Fibroblast of skin of right quadriceps (primary cell): ENCODE data around the gene AURKAIP1.
A peak's percentile ranks its signal among the peaks of the same experiment; 100 is the strongest.

Experiments used
- DNase-seq: peaks from one replicate; pipeline ENCODE4 v3.0.0-alpha.2; 2013

AURKAIP1 gene

DNA sequence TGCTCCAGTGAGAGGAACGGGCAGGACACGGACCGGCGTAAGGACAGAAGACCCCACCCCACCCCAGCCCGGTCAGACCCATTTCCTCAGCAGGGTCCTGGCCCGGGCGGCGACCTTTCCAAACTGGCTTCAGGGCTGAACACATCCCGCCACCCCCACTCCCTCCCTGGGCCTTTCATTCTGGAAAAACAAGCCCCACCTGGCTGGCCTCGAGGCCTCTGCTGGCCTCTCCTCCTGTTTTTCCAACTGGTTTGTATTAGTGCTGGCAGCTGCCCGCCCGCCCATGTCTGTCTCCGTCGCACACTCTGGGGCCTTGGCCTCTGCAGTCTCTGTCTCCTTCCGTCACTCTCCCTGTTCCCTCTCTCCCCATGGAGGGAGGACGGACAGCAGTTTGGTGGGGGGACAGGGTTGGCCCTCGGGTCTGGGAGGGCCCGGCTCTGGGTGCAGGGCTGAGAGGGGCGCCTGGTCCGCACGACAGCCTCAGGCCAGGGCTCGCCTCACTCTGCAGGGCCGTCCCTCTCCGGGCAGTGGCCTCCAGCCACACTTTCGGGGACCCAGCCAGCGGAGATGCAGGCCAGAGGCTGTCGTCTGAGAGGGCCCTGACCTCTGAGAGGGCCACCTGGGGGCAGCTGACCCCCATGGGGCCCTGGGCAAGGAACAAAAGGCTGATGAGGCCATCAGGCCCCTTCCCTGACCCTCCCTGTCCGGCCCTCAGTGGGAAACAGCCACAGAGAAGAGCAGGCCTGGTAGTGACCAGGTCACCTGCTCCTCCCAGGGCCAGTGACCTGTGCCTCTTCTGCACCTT lies 15.1 kb downstream of the AURKAIP1 start:
- peak; percentile 69 for DNase-seq

DNA sequence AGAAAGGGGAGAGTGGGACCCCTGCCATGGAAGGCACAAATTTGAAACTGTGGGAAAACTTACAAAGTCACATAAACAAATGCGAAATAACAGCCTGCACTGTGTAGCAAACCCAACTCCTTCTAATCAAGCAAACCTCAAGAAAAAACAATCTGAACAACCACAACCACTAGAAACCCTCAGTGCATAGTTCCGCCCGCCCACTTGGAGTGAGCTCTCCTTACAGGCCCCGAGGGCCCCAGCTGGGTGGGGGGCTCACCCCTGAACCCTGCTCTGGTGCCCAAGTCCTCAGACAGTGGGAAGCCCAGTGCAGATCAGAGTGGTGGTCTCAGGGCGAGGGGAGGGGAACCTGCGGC lies 15.7 kb downstream of the AURKAIP1 start:
- DNase-seq: peak; percentile 76

DNA sequence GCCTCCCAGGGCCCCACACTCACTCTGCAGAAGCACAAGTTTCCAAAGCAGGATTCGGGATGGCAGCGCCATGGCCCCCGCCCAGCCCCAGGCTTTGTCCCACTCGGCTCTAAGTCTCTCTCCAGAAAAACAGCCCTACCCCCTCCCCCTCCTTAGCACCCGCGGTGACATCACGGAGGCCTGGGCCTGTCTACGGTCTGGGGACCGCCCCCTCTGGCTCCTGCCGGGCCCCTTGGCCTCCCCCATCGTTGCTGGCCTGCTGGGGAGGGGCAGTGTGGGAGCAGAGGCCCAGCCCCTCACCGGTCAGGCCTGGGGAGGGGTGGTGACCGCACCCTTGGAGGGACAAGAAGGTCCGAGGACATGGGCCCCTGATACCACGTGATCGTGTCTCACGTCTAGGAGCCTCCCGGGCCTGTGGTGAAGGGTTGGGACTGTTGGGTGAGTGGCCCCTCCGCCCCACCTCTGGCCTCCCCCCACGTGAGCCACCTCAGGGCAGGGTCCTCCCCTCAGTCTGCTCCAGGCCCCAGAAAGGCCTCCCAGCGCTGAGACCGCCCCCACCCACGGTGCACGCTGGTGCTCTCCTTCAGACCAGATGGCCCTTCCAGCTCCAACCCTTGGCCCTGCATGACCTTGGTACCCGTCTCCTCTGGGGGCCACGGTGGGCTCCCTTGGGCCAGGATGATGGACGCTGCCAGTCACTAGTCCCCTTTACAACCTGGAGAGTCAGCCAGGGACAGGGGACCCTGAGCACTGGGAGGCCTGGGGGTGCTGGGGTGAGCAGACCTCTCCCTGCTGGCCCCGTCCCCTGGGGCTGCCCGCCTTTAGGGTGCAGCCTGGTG lies 16.4 kb downstream of the AURKAIP1 start, which contains the start of gene MXRA8:
TSS of gene MXRA8 (minus strand) at position 123 of the 839 bp plus-strand sequence. CDS start at position 72, 51 bp downstream.
- peak; percentile 90 for DNase-seq

DNA sequence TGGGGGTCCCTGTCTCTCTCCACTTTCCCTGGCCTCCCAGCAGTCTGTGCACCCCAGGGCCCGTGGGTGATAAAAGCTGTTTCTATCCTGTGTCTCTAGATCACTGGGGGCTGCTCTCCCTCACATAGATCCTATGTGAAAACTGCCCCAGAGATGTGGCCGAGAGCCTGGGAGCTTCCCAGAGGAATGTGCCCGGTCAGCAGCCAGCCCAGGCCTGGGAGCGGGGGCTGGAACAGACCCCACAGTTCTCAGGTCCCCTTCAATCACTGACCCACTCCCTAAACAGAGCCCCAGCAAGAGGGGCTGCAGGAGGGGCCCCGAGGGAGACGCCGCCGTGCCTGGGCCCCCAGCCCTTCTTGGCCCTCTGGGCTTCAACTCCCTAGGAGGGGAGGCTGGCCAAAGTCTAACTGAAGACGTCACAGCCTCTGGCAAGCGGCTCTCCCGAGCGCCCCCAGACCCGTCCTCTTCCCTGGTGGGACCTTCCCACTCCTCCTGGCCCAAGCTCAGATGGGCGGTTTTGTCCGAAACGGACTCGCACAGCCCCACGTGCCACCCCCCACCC lies 17.1 kb downstream of the AURKAIP1 start:
- DNase-seq: no peak

DNA sequence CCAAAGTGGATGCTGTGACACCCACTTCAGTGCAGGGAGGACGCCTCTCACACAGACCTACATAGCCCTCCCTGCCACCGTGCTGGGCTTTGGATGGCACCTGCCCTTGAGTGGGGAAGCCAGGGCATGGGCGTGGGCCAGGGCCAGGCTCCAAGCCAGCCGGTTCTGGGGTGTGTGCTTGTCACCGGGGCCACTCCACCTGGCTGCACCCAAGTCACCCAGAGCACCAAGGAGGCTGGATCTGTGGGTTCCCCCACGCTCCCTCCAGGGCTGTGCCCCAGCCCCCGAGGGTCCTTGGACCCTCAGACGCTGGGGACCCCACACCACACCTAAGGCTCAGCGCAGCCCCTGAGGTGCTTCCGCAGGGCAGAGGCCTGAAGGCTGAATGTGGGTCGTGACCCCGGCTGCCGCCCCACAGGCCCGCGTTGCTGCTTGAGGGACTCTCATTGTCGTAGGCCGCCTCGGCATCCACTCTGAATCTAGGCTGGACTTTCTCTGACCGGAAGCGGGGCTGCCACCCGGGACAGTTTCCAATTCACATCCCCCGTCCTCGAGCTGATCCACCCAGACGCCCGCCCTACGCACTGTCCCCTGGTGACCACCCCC lies 18.1 kb downstream of the AURKAIP1 start:
- DNase-seq: no peak

DNA sequence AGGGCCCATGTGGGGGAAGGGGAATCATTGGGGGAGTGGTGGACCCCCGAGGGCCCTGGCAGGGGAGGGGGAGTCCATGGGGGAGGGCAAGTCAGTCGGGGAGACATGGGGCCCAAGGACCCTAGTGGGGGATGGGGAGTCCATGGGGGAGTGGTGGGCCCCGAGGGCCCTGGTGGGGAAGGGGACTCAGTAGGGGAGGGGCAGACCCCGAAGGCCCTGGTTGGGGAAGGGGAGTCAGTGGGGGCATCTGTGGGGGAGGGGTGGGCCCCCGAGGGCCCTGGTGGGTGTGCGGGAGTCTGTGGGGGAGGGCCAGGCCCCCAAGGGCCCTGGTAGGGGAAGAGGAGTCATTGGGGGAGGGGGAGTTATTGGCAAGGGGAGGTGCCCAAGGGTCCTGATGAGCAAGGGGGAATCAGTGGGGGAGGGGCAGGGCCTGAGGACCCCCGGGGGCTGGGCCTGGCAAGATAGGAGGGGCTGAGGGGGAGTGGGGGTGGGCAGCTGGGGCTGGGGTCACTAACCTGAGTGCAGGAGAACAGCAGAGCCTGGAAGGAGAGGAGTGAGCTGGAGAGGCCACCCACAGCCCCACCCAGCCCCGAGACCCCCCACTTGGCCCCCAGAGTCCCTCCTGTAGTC lies 18.7 kb downstream of the AURKAIP1 start:
- no peak for DNase-seq

DNA sequence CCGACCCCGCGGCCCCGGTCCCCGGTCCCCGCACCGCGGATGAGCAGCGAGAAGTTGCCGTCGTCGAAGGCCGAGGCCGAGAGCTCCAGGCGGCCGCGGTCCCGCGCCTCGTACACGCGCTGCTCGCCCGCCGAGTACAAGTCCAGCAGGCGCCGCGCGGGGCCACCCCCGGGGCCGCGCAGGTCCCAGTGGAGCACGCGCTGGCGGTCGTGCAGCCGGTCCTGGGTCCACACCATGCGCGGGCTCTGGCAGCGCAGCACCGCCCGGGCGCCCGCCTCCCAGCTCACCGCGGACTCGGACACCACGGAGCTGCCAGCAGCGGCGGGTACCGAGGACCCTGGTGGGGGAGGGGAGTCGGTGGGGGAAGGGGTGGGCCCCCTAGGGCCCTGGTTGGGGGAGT lies 19.6 kb downstream of the AURKAIP1 start:
- DNase-seq: no peak

DNA sequence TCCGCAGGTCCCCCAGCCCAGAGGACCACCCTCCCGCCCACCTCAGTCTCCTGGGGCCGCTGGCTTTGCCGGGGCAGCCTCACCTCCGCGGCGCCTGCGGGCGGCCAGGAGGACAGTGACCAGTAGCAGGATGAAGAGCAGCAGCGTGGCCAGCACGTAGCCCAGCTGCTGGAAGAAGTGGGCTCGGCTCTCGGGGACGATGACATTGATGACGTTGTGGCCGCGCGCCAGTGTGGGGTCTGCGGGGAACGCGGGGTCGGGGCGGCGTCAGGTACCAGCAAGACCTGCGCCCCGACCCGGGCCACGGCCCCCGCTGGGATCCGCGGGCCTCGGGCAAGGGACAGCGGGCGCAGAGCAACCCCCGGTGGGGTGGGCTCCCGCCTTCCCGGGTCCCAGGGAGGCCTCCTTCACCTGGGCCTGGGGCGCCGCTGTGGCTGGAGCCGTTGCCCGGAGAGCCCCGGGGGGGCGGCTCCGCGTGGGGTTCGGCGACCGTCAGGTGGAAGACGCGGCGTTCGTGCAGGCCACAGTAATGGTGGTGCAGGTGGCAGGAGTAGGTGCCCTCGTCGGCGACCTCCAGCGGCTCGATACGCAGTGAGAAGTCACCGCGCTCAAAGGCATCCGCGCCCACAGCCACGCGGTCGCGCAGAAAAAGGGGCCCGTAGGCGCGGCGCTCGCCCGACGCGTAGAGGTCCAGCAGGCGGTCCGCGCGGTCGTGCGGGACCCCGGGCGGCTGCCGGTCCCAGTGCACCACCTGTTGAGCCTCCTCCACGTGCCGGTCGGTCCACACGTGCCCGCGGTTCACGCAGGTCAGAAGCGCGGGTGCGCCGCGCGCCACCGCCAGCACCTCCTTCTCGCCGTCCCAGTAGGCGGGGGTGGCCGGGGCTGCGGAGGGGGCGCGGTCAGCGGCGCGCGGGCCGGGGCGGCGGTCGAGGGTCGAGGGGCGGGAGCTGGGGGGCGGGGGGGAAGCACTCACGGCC lies 20.4 kb downstream of the AURKAIP1 start:
- DNase-seq: no peak

DNA sequence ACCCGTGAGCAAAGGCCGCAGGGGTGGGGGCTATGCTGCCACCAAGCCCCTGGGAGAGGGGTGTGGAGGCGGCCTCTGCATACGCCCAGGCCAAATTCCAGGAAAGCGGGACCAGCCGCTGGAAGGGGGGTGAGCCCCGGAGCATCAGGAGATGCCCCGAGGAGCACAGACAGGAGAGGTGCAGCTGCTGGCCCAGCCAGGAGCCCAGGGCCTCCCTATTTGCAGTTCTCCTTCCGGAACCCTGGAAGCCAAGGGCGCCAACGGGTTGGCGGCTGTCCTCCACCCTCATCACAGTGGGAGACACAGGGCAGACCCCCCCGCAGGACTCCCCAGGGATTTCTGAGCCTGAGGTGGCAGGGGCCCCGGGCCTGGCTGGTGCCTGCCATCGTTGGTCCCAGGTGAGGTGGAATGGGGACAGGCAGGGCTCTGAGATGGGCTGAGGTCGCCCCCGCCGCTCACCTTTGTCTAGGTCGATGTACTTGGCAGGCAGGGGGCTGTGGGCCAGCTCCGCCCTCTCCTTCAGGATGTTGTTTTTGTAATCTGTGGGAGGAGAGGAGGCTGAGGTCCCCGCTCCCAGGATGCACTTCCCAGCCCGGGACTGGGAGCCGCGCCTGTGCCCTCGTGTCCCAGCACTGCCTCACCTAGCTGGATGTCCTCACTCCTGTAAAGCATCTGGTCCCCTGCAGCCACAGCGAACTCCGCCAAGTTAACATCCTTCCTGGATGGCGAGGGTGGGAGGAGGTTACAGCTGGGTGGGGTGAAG lies 21.4 kb downstream of the AURKAIP1 start:
- DNase-seq: no peak

DNA sequence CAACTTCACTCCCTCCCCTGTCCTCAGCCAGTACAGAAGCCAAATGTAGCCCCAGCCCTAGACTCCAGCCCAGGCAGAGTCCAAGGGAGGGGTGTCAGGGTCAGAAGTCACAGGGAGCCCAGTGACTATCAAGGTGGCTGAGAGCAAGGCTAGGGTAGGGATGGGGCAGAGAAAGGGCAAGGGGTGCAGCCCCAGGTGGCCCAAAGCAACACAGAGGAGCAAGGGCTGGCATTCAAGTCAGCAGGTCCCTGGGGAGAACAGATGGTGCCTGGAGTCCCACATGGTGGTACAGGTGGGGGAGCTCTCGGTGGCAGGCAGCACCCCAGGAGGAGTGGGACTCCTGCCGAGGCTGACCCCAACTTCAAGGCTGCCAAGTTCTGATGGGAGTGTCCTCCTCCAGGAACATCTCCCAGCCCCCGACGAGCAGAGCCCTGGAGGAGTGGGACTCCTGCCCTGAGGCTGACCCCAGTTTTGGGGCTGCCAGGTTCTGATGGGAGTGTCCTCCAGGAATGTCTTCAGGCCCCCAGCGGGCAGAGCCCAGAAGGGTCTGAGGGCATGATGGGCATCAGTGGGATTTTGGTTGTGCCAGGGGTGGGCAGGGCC lies 22.1 kb downstream of the AURKAIP1 start:
- DNase-seq: no peak

DNA sequence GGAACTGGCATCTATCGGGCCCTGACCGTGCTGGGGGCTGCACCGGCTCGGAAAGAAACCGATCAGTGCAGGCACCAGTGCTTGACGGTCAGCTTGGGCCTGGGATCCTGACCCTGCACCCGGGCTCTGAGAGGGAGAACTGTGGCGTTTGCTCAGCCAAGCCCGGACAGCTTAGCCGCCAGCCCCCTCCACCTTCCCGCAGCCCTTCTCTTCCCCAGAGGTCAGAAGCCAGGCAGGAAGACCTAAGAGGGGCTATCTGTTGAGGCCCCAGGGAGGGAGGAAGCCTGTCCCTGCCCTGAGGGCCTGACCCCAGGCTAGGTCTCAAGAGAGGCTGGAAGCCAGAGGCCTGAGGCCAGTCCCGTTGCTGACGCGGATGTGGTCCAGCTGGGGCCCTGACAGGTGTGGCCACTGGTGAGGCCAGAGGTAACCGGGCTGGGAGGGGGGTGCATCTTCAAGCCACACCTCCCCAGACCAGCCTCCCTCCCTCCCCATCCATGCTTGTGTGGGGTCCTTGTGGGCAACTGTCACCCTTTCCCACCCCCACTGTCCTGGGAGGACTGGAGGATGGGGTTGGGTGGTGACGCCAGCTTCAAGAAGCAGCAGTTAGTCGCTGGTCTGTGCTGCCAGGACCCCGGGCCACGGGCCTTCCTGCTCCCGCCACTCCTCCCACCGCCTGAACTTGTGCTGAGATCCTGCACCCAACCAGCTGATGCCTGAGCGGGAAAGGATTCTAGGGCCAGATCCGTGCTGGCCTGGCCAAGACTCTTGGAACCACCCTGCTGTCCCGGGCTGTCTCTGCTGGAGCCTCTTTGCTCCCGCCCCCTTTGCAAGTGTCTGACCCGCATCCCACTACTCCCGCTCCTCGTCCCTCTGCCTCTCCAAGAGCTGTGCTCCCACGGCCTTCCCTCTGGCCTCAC lies 23.2 kb downstream of the AURKAIP1 start:
- peak; percentile 30 for DNase-seq

DNA sequence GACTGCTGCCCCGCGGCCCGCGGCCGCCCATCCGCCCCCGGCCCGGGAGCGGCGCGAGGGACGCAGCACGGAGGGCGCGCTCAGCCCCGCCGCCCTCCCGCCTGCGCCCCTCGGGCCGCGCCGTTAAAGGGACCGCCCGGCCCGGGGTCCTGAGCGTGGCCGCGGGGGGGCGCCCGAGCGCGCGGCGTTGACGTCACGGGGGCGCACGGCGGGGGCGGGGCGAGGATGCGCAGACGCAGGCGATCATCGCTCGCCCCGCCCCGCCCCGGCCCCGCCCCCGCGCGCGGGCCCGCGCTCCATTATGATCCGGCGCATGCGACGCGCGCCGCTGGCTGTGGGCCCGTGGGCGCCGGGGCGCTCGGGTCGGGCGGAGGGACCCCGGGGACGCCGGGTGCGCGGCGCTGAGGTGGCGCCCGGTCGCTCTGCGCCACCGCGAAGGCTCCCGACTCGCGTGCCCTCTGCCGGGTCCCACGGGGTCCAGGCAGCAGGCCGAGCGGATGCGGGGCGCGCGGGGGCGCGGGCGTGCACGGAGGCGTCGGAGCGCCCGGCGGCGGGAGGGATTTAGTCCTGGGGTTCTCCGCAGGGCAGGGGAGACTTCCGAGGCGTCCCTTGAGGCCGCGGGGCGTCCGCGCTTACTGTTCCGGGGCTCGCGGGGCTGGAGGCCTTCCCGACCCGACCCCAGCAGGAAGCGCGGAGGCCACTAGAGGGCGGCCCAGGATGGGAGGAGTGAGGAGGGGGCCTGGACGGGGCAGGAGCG lies 25.6 kb downstream of the AURKAIP1 start, which contains the start of gene DVL1:
TSS of gene DVL1 (minus strand) at position 163 of the 757 bp plus-strand sequence. CDS start 353 bp downstream, outside the sequence.
- peak; percentile 69 for DNase-seq

DNA sequence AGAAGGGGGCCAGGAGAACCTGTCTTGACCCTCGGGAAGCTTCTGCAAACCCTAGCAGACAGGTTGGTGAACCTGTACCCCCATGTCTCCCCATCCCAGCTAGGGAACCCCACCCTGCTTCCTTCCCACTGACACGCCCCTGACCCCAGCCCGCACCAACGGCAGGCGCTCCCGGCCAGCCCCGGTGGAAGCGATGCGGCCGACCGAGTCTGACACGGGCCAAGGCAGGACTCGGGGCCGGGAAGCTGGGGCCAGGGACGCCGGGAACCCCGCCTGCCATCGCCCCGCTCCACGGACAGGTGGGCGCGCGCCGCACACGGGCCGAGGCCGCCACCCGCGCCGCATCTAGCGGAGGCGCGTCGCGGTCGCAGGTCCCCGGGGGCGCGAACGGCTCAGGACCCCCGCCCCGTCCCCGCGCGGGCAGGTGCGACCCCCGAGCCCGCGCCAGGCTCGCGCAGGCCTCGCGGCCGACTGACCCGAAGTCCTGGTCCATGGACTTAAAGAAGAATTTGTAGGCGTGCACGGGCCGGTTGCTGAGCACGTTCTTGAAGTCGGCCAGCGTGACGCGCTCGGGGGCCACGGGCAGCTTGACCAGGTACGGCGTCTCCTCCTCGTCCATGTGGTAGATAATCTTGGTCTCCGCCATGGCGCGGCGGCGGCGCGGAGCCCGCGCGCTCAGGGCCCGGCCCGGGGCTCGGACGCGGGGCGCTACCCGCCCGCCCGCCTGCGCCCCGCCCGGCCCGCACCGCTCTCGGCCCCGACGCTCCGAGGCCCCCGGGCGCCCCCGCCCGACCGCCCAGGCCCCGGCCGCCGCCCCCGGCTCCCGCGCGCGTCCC lies 26.4 kb downstream of the AURKAIP1 start:
- DNase-seq: no peak

DNA sequence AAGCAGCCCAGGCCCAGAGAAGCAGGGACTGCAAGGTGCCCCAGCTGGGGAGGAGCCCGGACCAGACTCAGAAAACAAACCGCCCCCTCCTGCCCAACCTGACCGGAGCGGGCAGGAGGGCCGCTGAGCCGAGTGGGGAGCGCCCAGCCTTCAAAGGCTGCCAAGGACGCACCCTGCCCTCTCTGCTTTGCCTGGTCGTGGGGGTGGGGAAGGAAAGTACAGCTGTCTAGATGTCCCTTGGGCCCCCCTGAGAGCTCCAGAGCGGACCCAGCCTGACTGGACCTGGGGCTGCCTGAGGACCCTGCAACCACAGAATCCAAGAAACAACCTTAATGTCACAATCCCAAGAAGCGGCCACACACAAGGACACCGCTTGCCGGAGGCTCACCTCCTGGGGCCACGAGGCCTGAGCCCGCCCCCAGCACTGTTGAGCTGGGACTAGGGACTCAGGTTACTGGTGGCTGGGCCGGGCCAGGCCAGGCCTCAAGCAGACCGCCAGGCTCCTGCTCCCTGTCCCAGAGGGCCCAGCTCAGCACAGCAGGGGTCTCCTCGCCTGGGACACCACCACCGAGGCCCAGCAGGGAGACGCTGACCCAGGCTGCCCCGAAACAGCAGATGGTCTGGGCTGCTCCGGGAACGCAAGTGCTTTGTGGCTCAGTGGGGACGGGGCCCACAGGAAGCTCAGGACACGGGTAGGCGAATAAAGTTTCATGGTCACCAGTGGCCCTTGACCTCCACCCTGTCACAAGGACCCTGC lies 27.2 kb downstream of the AURKAIP1 start:
- no peak for DNase-seq

DNA sequence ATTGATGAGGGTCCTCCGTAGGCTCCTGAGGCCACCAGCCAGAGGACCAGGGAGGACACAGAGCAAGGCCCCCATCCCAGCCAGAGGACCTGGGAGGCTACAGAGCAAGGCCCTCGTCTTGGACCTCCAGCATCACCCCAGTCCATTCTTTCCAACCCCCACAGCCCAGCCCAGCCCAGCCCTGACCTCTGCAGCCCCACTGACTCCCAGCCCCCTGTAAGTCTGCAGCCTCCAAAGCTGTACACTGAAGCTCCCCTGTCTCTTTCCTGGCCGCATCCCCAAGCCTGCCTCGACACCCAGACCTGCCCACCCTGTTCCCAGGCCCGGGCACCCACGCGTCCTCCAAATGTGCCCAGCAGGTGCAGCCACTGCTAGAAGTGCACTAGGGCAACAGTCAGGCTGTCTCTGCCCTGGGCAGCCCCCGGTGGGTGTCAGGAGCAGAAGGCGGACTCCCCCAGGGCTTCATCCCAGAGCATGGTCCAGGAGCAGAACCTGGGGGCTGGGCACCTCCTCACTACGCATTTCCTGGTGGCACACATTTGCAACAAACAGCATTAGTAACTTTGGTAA lies 27.9 kb downstream of the AURKAIP1 start:
- DNase-seq: no peak

DNA sequence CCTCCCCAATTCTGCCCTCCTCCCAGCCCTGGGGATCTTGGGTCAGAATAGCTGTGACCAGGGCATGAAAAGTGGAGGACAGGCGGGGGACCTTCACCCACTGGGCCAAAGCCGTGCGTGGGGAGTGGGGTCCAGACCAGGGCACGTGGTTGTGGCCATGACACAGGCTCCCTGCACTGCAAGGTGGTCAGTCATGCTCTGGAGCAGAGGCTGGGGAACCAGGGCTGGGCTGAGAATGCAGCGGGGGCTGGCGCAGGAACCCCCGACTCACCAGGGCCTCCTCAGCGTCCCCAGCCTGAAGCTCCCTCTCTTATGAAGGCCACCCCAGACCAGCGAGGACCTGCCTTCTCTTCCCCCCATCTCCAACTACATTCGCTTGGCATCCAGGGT lies 28.5 kb downstream of the AURKAIP1 start:
- DNase-seq: no peak
